Subcutaneous abdominal adipose tissue (tissue), 5 donors: ENCODE measurements around the gene GATM.
A peak's percentile ranks its signal among the peaks of the same experiment; 100 is the strongest.
"Not testable (repeated sequence)": the region's sequence is repeated elsewhere in the genome, so short reads cannot be mapped to it uniquely, and the experiment has no call there.

Experiments
- H3K27ac ChIP-seq: one replicate; pipeline ENCODE4 v1.7.0; 2013; ENCODE audit warnings: low read depth, mild to moderate bottlenecking, inconsistent platforms, low read length, moderate library complexity
- H3K27me3 ChIP-seq, 5 donors: one replicate each; pipeline ENCODE4 v1.7.0; 2013; ENCODE audit warnings: low read length in 5 of 5, inconsistent platforms in 1 of 5; ENCODE audit not compliant: control insufficient read depth in 5 of 5, insufficient read depth in 4 of 5
- H3K36me3 ChIP-seq, 5 donors: one replicate each; pipeline ENCODE4 v1.7.0; 2013; ENCODE audit warnings: low read length in 5 of 5; ENCODE audit not compliant: control insufficient read depth in 5 of 5, insufficient read depth in 5 of 5
- H3K4me1 ChIP-seq, 5 donors: one replicate each; pipeline ENCODE4 v1.7.0; 2013; ENCODE audit warnings: low read length in 5 of 5, mild to moderate bottlenecking in 3 of 5, moderate library complexity in 1 of 5; ENCODE audit not compliant: control insufficient read depth in 5 of 5, insufficient read depth in 5 of 5
- H3K4me3 ChIP-seq, 5 donors: one replicate each; pipeline ENCODE4 v1.7.0; 2013; ENCODE audit warnings: low read length in 5 of 5, low read depth in 1 of 5
- H3K9ac ChIP-seq, 5 donors: one replicate each; pipeline ENCODE4 v1.7.0; 2013; ENCODE audit warnings: low read length in 5 of 5, mild to moderate bottlenecking in 4 of 5, moderate library complexity in 3 of 5
- H3K9me3 ChIP-seq, 5 donors: one replicate each; pipeline ENCODE4 v1.7.0; 2013; ENCODE audit warnings: low read length in 5 of 5; ENCODE audit not compliant: control insufficient read depth in 5 of 5
- donor health status: healthy.
- donor health status: healthy.
- donor health status: healthy.
- donor health status: healthy.
- donor health status: healthy.

Gene GATM

GRCh38 chr15:45320581-45321205 is 57.7 kb downstream of the GATM start:
- no peaks in the 10 kb centered on the region for H3K36me3 ChIP-seq
- no peak overlapping the region for H3K4me3 ChIP-seq
- peaks cover 0 to 2% (median 0%) of the 10 kb centered on the region in 5 donors for H3K27me3 ChIP-seq
- H3K9ac ChIP-seq: no peak overlapping the region
- H3K4me1 ChIP-seq: no peaks in the 10 kb centered on the region
- no peaks in the 10 kb centered on the region for H3K9me3 ChIP-seq
- no peak overlapping the region for H3K27ac ChIP-seq

- no peak overlapping the region for H3K27ac ChIP-seq
Measured at GRCh38 chr15:45319472-45320214, 58.7 kb downstream of the GATM start.

GRCh38 chr15:45314960-45315359 is 63.4 kb downstream of the GATM start:
- no peaks in the 10 kb centered on the region for H3K27me3 ChIP-seq
- H3K27ac ChIP-seq: no peak overlapping the region
- H3K9ac ChIP-seq: no peak overlapping the region
- H3K9me3 ChIP-seq: no peaks in the 10 kb centered on the region
- H3K4me1 ChIP-seq: peaks cover 0 to 10% (median 5%) of the 10 kb centered on the region in 5 donors
- no peaks in the 10 kb centered on the region for H3K36me3 ChIP-seq
- peak overlapping the region in 1 of 5 donors; percentile 8 for H3K4me3 ChIP-seq

More at GRCh38 chr15:45319472-45320214, 58.7 kb downstream of the GATM start:
- Histone ChIP-seq H3K36me3 (no peaks in the 10 kb centered on the region), H3K4me1 (no peaks in the 10 kb centered on the region), H3K4me3 (no peak overlapping the region), H3K9me3 (no peaks in the 10 kb centered on the region), H3K9ac (no peak overlapping the region), H3K27me3 (peaks cover 0 to under 1% (median 0%) of the 10 kb centered on the region in 5 donors)

GRCh38 chr15:45314117-45314516 is 64.2 kb downstream of the GATM start:
- peaks cover 0 to 10% (median 5%) of the 10 kb centered on the region in 5 donors for H3K4me1 ChIP-seq
- H3K27ac ChIP-seq, H3K9ac ChIP-seq, H3K4me3 ChIP-seq, H3K9me3 ChIP-seq, H3K27me3 ChIP-seq, H3K36me3 ChIP-seq: not testable (repeated sequence)
